Amniotic stem cell (primary cell): Measurements from ENCODE around the gene ASH1L.
"Not testable (repeated sequence)": the region's sequence is repeated elsewhere in the genome, so short reads cannot be mapped to it uniquely, and the experiment has no call there.

ENCODE experiments used
- DNase-seq: peaks from one replicate; lab custom pipeline; 2025; lab: John Stamatoyannopoulos, UW

ASH1L gene

DNA sequence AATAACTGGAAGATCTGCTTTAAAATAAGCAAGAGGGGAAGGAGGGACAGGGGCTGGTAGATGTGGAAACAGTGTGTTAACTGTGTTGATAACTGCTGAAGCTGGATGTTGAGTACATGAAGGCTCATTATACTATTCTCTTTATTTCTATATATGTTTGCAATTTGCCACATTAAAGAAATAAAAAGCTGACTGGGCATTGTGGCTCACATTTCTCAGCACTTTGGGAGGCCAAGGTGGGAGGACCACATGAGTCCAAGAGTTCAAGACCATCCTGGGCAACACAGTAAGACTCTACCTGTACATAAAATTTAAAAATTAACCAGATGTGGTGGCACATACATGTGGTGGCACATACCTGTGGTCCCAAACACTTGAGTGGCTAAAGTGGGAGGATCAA, 6.7 kb downstream of the ASH1L start:
- no peak for DNase-seq

DNA sequence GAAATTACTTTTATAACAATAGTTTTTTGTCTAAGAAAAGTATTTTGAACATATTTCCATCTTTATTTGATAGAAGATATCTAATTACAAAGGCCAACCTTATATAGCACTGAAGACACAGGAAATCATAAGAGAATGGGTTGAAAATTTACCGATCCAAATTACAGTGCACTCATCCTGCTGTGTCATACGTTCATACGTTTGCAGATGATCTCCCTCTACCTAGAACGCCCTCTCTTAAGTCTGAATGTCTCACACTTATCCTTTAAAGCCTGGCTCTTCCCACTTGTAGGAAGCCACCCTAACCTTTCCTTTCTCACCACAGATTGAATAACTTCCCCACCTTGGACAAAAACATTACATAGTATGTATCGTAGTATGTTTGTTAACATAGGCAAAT, 9.3 kb downstream of the ASH1L start:
- no peak for DNase-seq

DNA sequence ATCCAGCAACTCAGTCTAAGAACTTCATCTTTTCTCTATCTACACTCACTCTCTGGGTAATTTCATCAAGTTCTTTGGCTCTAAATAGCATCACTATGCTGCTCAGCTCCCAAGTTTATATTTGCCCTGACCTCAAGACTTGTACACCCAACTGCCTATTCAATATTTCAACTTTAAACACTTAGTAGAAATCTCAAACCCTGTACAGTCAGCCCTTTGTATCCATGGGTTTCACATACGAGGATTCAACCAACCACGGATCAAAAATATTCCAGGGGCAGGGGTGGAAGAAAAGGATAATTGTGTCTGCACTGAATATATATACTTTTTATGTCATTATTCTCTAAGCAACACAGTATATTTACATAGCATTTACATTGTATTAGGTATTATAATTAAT, 13.9 kb downstream of the ASH1L start:
- DNase-seq = no peak

DNA sequence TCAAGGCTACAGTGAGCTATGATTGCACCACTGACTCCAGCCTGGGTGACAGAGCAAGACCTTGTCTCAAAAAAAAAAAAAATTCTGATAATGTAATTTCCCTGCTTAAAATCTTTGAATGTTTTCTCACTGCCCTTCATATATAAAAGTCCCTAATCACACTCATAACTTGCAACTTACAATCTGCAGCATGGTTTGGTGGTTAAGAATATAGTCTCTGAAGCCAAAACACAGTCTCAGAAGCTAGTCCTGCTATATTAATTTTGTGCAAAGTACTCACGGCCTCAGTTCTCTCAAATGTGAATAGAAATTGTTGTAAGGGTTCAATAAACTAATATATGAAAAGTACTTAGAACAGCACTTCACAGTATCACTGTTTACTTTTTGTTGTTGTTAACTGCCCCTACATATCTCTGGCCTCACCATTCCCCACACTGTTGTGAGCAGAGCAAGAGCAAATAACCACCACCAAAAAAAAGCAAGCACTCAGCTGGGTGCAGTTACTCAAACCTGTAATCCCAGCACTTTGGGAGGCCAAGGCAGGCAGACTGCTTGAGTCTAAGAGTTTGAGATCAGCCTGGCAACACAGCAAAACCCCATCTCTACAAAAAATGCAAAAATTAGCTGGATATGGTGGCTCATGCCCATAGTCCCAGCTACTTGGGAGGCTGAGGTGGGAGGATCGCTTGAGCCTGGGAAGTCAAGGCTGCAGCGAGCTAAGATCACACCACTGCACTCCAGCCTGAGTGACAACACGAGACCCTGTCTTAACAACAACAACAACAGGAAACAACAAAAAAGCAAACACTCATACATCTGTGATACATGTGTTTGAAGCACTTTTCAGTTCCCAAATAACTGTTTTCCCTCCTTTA, 22.4 kb downstream of the ASH1L start:
- DNase-seq = no peak

DNA sequence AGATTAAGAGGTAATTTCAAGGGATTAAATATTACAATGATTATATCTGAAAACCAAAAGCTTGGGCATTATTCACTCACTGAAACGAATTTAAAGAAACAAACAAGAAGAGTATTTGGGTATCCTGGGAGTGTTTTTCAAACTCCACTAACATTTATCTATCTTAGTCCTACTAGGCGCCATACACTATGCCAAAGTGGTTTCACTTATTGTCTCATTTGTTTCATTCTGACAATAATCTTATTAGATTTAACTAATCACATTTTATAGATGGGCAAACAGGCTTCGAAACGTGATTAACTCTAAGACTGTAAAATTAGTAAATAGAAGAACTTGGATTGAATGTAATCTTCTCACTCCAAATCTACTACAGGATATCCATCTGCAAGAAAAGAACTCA, 25.4 kb downstream of the ASH1L start:
- no peak for DNase-seq

DNA sequence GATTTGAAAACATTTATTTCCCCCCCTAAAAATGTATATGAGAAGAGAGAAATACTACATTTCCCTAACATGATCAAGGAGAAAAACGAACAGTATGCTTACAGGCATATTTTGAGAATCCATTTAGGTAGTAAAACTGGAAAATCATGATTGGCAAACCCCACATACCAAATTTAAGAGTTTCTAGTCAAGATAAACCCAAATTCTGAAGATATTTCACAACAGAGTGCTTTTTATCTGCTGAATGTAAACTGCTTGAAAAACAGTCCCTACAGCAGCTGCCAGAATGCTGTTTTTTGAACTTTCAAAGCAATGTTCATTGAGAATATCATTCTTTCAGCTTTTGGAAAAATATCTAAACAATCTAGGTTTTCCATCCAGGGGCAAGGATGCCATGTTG, 31.0 kb downstream of the ASH1L start:
- no peak for DNase-seq

DNA sequence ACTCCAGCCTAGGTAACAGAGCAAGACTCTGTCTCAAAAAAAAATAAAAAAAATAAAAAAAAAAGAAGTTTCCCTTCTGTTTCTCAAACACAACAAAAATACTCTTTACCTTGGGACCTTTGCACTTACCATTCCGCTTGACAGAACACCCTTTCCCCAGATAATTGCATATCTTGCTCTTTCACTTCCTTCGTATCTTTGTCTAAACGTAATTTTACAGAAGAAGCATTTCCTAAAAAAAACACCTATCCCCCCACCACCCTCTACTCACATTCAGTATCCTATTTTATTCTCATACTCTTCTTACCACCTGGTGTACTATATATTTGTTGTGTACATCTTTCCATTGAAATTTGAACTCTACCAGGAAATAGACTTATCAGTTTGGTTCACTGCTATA, 32.7 kb downstream of the ASH1L start:
- DNase-seq = no peak

DNA sequence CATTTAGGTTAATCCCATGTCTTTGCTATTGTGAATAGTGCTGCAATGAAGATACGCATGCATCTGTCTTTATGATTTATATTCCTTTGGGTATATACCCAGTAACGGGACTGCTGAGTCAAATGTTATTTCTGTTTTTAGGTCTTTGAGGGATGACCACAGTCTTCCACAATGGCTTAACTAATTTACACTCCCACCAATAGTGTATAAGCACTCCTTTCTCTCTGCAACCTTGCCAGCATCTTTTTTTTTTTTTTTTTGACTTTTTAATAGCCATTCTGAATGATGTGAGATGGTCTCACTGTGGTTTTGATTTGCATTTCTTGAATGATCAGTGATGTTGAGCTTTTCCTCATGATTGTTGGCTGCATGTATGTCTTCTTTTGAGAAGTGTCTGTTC, 33.5 kb downstream of the ASH1L start:
- no peak for DNase-seq

DNA sequence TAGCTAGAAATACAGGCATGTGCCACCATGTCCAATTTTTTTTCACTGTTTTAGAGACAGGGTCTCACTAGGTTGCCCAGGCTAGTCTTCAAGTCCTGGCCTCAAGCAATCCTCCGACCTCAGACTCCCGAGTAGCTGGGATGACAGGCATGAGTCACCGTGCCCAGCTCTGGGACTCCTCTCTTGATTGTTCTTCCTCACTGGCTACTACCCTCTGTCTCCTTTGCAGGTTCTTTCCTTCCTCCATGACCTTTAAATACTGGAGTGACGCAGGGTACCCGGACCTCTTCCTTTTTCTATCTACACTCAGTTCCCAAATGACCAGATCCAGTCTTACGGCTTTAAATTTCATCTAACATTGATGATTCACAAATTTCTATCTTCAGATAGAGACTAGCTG, 34.9 kb downstream of the ASH1L start:
- DNase-seq = no peak

DNA sequence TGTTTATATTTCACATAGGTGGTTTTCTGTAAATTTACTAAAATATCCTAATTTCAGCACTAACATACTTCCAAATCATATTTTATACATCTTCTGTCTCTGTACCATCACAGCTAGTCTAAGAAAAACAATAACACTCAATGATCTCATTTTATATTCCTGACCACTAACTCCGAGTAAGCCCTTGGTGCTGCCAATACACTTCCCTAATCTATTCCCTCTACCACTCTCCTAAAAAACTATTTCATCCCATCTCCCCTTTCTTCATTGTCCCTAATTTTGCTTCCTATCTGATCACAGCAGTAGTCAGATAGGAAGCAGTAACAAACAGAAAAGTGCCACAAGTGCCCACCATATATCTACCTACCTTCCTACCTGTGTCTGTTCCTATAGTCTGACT, 36.2 kb downstream of the ASH1L start:
- no peak for DNase-seq

DNA sequence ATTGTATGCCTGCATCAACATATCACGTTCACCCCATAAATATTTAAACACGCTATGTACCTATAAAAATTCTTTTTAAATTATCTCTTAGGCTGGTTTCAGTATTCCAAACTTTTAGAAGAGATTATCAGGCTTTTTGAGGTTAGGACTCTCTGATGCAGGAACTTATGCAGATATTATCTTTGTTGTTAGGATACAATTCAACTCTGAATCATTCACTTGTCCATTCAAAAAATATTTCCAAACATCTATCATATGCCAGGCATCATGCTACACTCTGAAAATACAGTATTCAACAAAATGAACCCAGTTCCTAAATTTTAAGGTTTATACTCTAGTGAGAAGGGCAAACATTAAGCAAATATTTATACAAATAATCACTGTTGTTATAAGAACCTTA, 40.5 kb downstream of the ASH1L start:
- DNase-seq = no peak

DNA sequence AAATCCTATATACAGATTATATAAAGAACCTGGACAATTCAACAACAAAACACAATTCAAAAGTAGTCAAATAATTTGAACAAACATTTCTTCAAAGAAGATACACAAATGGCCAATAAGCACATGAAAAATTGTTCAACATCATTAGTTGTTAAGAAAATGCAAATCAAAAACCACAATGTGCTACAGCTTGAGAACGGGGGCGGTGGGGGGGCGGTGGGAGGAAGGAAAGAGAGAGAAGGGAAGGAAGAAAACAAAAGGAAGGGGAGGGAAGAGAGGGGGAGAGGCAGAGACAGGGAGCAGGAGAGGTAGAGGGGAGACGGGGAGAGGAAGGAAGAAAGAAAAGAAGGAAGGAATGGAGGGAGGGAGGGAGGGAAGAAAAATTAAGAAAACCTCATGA, 44.1 kb downstream of the ASH1L start:
- DNase-seq = no peak

DNA sequence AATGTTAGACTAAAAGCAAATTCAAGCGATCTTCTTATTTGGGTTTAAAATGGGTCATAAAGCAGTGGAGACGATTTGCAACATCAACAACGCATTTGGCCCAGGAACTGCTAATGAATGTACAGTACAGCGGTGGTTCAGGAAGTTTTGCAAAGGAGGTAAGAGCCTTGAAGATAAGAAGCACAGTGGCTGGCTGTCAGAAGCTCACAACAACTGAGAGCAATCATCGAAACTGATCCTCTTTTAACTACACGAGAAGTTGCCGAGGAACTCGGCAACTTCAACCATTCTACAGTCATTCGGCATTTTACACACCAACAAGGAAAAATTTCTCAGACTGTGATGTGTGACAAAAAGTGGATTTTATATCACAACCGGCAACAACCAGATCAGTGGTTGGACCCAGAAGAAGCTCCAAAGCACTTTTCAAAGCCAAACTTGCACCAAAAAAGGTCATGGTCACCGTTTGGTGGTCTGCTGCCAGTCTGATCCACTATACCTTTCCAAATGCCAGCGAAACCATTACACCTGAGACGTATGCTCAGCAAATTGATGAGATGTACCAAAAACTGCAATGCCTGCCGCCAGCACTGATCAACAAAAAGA, 47.9 kb downstream of the ASH1L start:
- DNase-seq = no peak

DNA sequence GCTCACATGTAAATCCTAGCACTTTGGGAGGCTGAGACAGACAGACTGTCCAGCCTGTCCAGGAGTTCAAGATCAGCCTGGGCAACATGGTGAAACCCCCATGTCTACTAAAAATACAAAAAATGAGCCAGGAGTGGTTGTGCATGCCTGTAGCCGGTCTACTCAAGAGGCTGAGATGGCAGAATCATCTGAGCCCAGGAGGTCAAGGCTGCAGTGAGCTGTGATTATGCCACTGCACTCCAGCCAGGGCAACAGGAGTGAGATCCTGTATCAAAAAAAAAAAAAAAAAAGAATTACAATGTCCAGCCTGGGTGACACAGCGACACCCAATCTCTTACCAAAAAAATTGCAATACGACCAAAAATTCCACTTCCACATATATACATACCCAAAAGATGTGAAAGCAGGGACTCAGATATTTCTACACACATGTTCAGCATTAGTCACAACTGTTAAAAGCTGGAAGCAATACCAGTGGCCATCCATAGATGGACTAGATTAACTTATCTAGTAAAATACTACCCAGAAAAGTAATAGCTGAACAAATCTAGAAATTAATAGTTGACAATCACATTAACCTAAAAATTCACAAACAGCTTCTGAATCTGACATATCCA, 49.2 kb downstream of the ASH1L start:
- peak; percentile 42 for DNase-seq

DNA sequence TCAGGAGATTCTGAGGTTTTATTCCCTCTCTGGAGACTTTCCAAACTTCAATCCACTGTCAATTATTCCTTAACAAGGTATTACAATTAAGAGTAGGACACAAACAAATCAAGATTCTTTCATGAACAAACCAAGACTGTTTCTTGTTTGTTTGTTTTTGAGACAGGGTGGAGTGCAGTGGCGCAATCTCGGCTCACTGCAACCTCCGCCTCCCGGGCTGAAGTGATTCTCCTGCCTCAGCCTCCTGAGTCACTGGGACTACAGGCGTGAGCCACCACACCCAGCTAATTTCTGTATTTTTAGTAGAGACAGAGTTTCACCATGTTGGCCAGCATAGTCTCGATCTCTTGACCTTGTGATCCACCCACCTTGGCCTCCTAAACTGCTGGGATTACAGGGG, 51.2 kb downstream of the ASH1L start:
- not testable (repeated sequence) for DNase-seq

DNA sequence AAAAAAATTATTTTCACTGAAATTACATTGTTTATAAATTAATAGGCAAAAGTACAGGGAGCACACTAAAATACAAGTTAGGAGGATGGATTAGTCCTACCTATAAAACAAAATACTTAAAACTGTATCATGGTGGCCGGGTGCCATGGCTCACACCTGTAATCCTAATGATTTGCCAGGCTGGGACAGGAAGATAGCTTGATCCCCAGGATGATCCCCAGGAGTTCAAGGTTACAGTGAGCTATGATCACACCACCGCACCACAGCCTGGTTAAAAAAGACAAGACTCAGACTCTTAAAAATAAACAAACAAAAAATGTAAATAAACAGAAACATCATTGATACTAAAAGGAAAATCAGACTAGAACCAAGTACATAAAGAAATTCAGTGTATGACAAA, 53.5 kb downstream of the ASH1L start:
- no peak for DNase-seq

DNA sequence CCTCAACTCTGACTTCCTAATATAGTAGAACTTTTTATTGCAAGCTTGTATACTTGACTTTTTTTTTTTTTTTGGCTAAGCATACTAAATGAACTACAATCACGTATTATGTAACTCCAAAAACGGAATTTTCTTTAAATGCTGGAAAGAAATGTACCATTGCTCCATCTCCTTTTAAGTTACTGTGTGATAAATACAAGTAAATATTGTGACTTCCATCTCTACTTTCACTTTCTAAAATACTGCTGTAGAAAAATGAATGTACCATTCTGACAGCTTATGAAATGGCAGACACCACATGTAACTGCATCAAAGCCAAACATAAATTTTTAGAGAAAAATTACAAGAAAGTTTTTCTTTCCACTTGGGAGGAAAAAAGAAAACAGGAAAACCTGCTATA, 54.7 kb downstream of the ASH1L start:
- no peak for DNase-seq

DNA sequence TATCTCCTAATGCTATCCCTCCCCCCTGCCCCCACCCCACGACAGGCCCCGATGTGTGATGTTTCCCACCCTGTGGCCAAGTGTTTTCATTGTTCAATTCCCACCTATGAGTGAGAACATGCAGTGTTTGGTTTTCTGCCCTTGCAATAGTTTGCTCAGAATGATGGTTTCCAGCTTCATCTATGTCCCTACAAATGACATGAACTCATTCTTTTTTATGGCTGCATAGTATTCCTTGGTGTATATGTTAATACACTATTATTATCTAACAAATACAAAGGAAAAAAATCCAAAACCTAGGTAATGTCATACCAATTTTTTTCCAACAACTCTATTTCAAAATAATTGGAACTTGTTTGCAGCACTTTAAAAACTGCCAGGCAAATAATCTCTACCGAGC, 56.6 kb downstream of the ASH1L start:
- not testable (repeated sequence) for DNase-seq

DNA sequence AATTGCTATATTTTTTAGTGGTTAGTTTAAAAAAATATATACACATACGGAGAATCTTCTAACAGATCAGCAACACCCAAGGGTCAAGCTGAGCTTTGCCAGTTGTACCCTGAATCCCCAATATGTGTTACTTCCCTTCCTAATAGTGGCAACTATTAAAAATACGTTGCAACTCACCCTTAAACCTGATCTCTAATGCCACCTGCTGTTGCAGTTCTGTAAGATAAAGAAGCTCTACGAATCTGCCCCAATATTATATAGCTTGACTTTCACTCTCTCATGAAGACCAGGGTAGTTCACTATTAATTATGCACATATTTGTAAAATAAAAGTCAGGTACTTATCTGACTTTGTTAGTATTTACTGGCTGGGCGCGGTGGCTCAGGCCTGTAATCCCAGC, 58.4 kb downstream of the ASH1L start:
- DNase-seq = no peak

DNA sequence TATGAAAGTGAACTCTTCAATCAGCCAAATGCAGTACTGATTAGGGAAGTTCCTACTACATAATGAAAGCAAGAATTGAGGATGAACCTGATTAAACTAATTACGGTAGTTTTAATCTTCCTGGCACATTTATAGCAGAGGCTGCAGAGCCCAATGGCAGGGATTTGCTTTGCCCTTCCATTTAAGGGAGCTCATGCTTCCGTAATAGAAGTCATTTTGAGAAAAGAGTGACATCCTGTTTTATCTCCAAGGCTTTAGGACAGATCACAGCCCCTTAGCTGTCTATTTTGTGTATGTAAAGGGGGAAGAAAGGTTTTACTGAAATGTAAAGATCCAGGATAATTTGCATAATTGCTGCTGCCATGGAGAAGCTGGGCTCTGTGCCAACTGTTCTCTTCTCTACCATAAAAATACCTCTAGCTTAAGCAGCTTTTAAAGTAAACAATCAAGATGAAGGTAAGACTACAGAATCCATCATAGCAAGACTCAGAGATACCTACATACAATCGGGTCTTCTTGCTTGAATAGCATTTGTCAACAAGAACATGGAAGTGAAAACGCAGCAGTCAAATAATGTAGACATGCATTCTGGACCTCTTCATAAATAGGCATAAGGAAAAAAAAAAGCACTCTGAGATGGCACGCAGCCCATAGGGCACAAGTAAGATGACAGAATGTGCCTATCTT, 62.5 kb downstream of the ASH1L start:
- no peak for DNase-seq

DNA sequence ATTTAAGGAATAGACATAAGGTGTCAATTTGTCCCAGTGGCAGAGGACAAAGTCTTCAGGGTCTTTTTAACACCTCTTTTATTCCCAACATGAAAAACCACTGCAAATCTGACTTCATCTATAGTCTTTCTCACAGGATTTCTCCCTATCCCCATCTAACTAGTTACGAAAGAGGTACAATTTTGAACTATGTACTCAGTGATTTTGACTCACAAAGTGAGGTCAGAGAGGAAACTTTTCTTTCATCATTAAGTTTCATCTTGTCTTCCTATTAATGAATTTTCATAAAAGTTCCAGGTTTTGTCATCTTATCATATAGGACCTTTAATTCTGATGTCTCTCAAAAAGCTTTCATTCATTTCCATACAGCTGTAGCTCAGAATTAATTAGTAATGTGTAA, 63.3 kb downstream of the ASH1L start:
- no peak for DNase-seq

DNA sequence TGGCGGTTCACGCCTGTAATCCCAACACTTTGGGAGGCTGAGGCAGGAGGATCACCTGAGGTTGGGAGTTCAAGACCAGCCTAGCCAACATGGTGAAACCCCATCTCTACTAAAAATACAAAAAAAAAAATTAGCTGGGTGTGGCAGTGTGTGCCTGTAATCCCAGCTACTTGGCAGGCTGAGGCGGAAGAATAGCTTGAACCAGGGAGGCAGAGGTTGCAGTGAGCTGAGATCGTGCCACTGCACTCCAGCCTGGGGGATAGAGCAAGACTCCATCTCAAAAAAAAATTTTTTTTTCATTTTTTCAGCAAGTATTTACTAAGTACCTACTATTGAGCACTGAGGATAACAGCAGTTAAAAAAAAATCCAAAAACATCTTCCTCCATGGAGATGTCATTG, 69.0 kb downstream of the ASH1L start:
- not testable (repeated sequence) for DNase-seq

DNA sequence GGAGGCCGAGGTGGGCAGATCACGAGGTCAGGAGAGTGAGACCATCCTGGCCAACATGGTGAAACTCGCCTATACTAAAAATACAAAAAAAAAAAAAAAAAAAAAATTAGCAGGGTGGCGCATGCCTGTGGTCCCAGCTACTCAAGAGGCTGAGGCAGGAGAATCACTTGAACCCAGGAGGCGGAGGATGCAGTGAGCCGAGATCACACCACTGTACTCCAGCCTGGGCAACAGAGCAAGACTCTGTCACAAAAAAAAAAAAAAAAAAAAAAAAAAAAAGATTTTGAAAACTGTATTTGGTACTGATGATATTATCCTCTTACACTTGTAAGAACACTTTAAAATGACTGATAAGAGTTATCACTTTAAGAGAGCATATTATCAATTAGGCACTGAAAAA, 74.2 kb downstream of the ASH1L start:
- DNase-seq = not testable (repeated sequence)
